ENCODE data around the gene SKP2.
"Not testable (repeated sequence)": the region's sequence is repeated elsewhere in the genome, so short reads cannot be mapped to it uniquely, and the experiment has no call there.

SKP2 gene

DNA sequence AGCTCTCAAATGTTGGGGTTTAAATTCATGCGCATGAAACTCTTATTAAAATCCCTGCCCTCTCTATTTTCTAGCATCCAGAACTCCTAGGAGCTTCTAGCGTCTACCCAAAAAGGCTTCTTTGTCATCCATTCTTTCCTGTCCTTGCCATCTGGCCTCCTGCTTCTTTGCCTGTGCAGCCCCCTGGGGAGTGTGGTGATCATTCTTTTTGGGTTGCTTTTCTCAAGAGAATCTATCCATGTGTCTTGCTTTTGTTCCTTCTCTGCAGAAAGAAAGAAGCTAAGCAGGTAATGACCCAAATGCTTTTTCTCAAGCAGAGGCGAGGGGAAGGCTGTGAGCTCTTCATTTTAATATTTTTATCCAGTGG lies 26.6 kb downstream of the SKP2 start:
- Histone ChIP-seq H3K27ac (ENCODE audit: low read length) (no peak overlapping the region), H3K9me3 (ENCODE audit: insufficient read depth, low read depth, low read length) (no peaks in the 10 kb centered on the region), H3K27me3 (ENCODE audit: insufficient read depth, low read length) (no peaks in the 10 kb centered on the region), H3K36me3 (ENCODE audit: insufficient read depth, low read depth, low read length) (peaks cover 92% of the 10 kb centered on the region), H3K9ac (ENCODE audit: low read depth, low read length) (no peak overlapping the region), H3K4me3 (ENCODE audit: low read length) (no peak overlapping the region), H3K4me1 (ENCODE audit: insufficient read depth, low read length) (no peaks in the 10 kb centered on the region)

DNA sequence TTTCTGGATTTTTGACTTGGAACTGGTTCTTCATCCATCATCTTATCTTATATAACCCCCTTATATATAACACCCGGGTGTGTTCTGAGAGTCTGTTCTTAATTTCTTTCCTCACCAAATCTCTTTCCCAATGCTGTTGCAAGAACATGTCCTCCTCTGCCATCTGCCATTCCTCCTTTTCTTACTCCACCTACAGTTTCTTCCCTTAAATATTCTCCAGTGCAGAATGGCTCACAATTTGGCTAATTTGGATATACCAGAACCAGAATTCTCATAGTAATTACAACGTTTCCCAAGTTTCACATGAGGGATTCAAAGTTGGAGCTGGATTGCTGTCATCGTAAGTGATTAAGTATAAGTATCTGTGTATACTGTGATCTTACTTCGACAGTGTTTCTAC lies 28.0 kb downstream of the SKP2 start:
- no peak overlapping the region for H3K27ac ChIP-seq (ENCODE audit: low read length)

DNA sequence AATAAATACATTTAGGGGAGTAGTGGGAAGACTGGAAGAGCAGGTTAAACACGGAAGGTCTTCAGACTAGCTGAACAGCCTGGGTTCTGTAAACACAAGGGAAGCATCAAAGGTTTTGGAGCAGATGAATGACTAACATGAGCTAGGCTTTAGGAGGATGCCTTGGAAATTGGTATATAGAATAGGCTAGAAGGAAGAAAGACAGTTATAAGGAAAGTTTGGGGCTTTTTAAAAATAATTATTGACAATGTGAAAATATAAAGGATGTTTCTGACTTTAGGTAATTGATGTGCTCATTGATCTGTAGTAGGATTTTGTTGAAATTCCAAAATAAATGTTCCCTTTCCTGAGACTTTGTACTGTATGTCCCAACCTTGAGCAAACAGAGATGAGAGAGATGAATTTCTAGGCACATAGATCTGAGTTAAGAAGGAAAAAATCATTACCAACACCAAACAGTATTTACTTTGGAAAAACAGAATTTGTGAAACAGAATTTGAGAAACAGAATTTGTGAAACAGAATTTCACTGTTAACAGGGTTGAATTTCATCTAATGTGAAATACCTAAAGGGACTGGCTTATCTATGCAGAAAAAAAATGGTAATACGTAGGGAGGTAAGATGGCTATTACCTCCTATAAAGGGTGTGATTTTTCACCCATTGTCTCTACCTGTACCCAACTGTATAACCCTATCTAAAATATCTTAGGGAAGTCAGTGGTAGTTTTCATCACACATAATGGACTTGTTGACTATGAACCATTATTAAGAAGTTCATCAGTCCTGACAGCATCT lies 28.8 kb downstream of the SKP2 start:
- H3K9me3 ChIP-seq (ENCODE audit: insufficient read depth, low read depth, low read length) = no peaks in the 10 kb centered on the region
- H3K36me3 ChIP-seq (ENCODE audit: insufficient read depth, low read depth, low read length) = peaks cover 76% of the 10 kb centered on the region
- no peak overlapping the region for H3K27ac ChIP-seq (ENCODE audit: low read length)
- H3K4me1 ChIP-seq (ENCODE audit: insufficient read depth, low read length) = no peaks in the 10 kb centered on the region
- H3K9ac ChIP-seq (ENCODE audit: low read depth, low read length) = no peak overlapping the region
- no peak overlapping the region for H3K4me3 ChIP-seq (ENCODE audit: low read length)
- no peaks in the 10 kb centered on the region for H3K27me3 ChIP-seq (ENCODE audit: insufficient read depth, low read length)

More for the DNA sequence above, 28.0 kb downstream of the SKP2 start:
- Histone ChIP-seq H3K27me3 (ENCODE audit: insufficient read depth, low read length) (no peaks in the 10 kb centered on the region), H3K36me3 (ENCODE audit: insufficient read depth, low read depth, low read length) (peaks cover 84% of the 10 kb centered on the region), H3K4me1 (ENCODE audit: insufficient read depth, low read length) (no peaks in the 10 kb centered on the region), H3K9ac (ENCODE audit: low read depth, low read length) (no peak overlapping the region), H3K9me3 (ENCODE audit: insufficient read depth, low read depth, low read length) (no peaks in the 10 kb centered on the region), H3K4me3 (ENCODE audit: low read length) (no peak overlapping the region)

DNA sequence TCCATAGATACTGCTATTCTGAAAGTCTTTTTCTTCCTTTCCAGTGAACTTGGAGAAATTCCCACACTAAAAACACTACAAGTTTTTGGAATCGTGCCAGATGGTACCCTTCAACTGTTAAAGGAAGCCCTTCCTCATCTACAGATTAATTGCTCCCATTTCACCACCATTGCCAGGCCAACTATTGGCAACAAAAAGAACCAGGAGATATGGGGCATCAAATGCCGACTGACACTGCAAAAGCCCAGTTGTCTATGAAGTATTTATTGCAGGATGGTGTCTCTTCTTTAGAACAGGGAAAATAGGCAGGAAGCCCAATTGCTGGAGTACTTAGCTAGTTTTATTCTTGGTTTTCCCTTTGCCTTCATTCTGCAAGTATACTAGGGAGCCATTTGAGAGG lies 29.9 kb downstream of the SKP2 start:
- peaks cover 69% of the 10 kb centered on the region for H3K36me3 ChIP-seq (ENCODE audit: insufficient read depth, low read depth, low read length)
- no peaks in the 10 kb centered on the region for H3K27me3 ChIP-seq (ENCODE audit: insufficient read depth, low read length)
- no peaks in the 10 kb centered on the region for H3K4me1 ChIP-seq (ENCODE audit: insufficient read depth, low read length)

DNA sequence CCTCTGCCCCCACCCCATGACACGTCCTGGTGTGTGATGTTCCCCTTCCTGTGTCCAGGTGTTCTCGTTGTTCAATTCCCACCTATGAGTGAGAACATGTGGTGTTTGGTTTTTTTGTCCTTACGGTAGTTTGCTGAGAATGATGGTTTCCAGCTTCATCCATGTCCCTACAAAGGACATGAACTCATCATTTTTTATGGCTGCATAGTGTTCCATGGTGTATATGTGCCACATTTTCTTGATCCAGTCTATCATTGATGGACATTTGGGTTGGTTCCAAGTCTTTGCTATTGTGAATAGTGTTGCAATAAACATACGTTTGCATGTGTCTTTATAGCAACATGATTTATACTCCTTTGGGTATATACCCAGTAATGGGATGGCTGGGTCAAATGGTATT lies 32.5 kb downstream of the SKP2 start:
- H3K27me3 ChIP-seq (ENCODE audit: insufficient read depth, low read length); H3K27ac ChIP-seq (ENCODE audit: low read length); H3K4me1 ChIP-seq (ENCODE audit: insufficient read depth, low read length); H3K9me3 ChIP-seq (ENCODE audit: insufficient read depth, low read depth, low read length); H3K4me3 ChIP-seq (ENCODE audit: low read length); H3K9ac ChIP-seq (ENCODE audit: low read depth, low read length): not testable (repeated sequence)
- H3K36me3 ChIP-seq (ENCODE audit: insufficient read depth, low read depth, low read length) = peaks cover 42% of the 10 kb centered on the region

More for the DNA sequence above, 29.9 kb downstream of the SKP2 start:
- no peak overlapping the region for H3K9ac ChIP-seq (ENCODE audit: low read depth, low read length)
- H3K4me3 ChIP-seq (ENCODE audit: low read length) = no peak overlapping the region
- H3K27ac ChIP-seq (ENCODE audit: low read length) = no peak overlapping the region
- H3K9me3 ChIP-seq (ENCODE audit: insufficient read depth, low read depth, low read length) = no peaks in the 10 kb centered on the region

DNA sequence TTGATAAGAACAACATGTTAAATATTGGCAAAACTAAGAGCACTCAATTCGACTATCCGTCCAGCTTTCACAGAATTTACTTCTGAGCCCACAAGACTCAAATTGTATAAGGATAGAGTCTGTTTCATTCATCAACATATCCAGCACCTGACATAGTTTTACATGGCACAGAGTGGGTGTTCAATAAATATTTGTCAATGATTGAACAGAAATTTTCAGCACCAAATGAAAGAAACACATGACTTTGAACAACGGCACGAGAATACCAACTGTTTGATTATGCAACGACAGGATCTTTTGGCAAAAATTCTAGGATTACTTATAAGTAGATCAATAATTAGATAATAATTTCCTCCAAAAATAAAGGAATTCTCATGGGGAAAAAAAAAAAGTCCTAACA lies 41.8 kb downstream of the SKP2 start:
- Histone ChIP-seq H3K4me1 (ENCODE audit: insufficient read depth, low read length) (no peaks in the 10 kb centered on the region), H3K27me3 (ENCODE audit: insufficient read depth, low read length) (no peaks in the 10 kb centered on the region), H3K9ac (ENCODE audit: low read depth, low read length) (no peak overlapping the region), H3K4me3 (ENCODE audit: low read length) (no peak overlapping the region), H3K9me3 (ENCODE audit: insufficient read depth, low read depth, low read length) (no peaks in the 10 kb centered on the region; the same call in 1 of the 2 replicates), H3K27ac (ENCODE audit: low read length) (no peak overlapping the region), H3K36me3 (ENCODE audit: insufficient read depth, low read depth, low read length) (peaks cover 56% of the 10 kb centered on the region)

DNA sequence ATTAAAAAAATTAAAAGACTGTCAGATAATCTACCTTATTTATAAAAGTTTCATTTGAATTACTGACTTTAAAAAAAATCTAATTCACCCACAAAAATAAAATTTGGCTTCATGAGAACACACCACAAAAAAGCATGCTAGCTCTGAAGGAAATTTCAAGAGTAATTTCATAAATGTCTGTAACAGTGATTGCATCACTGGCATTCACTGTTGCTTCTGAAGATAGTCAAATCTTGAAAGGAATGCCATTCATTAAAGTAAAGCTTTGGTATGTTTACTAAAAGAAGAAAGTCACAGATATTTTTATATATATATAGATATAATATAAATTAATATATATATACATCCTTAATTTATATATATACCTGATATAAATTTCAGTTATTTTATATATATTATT lies 46.4 kb downstream of the SKP2 start:
- no peak overlapping the region for H3K9ac ChIP-seq (ENCODE audit: low read depth, low read length)
- H3K9me3 ChIP-seq (ENCODE audit: insufficient read depth, low read depth, low read length) = no peaks in the 10 kb centered on the region
- H3K27me3 ChIP-seq (ENCODE audit: insufficient read depth, low read length) = no peaks in the 10 kb centered on the region
- H3K36me3 ChIP-seq (ENCODE audit: insufficient read depth, low read depth, low read length) = peaks cover 39% of the 10 kb centered on the region
- no peak overlapping the region for H3K4me3 ChIP-seq (ENCODE audit: low read length)
- H3K4me1 ChIP-seq (ENCODE audit: insufficient read depth, low read length) = no peaks in the 10 kb centered on the region
- H3K27ac ChIP-seq (ENCODE audit: low read length) = no peak overlapping the region

DNA sequence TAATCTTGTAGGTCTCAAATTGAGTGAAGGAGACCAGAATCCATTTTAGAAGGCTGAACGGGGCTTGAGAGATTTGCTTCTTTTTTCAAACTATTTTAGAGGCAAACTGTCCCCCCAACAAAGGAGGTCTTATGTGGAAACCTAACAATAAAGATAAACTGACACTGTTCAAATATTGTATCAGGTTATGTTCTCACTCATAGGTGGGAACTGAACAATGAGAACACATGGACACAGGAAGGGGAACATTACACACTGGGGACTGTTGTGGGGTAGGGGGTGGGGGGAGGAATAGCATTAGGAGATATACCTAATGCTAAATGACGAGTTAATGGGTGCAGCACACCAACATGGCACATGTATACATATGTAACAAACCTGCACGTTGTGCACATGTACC lies 46.9 kb downstream of the SKP2 start:
- H3K27me3 ChIP-seq (ENCODE audit: insufficient read depth, low read length); H3K9me3 ChIP-seq (ENCODE audit: insufficient read depth, low read depth, low read length); H3K27ac ChIP-seq (ENCODE audit: low read length); H3K4me1 ChIP-seq (ENCODE audit: insufficient read depth, low read length); H3K4me3 ChIP-seq (ENCODE audit: low read length); H3K9ac ChIP-seq (ENCODE audit: low read depth, low read length): not testable (repeated sequence)
- peaks cover 37% of the 10 kb centered on the region for H3K36me3 ChIP-seq (ENCODE audit: insufficient read depth, low read depth, low read length)

DNA sequence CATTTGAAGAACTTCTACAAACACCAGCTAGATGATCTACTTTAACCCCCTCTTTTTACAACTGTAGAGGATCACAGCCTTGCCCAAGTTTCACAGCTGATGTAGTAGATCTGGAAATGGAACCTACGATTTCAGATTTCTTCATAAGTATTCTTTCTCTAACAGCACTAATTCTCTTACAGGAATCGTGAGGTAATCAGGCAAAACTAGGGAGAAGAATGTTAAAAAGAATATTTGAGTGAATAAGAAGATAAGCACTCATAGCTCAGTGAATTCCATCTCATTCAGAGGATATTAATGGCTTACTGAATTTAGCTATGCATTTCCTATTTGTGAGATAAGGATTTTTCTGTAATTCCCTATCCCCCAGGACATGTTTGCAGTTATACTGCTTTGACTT lies 47.7 kb downstream of the SKP2 start:
- Histone ChIP-seq H3K27ac (ENCODE audit: low read length) (no peak overlapping the region), H3K4me3 (ENCODE audit: low read length) (no peak overlapping the region), H3K27me3 (ENCODE audit: insufficient read depth, low read length) (no peaks in the 10 kb centered on the region), H3K9ac (ENCODE audit: low read depth, low read length) (no peak overlapping the region), H3K4me1 (ENCODE audit: insufficient read depth, low read length) (no peaks in the 10 kb centered on the region), H3K9me3 (ENCODE audit: insufficient read depth, low read depth, low read length) (no peaks in the 10 kb centered on the region), H3K36me3 (ENCODE audit: insufficient read depth, low read depth, low read length) (peaks cover 29% of the 10 kb centered on the region)

DNA sequence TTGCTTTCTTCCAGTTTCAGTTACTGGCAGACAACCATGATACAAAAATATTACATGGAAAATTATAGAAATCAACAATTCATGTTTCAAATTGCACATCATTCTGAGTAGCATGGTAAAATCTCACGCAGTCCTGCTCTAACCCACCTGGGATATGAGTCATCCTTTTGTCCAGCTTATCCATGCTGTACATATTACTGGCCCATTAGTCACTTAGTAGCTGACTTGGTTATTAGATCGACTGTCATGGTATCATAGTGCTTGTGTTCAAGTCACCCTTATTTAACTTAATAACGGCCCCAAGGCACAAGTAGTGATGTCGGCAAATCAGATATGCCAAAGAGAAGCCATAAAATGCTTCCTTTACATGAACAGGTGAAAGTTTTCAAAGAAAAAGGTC lies 48.6 kb downstream of the SKP2 start:
- H3K9ac ChIP-seq (ENCODE audit: low read depth, low read length) = no peak overlapping the region
- H3K27ac ChIP-seq (ENCODE audit: low read length) = no peak overlapping the region
- H3K4me1 ChIP-seq (ENCODE audit: insufficient read depth, low read length) = no peaks in the 10 kb centered on the region
- no peaks in the 10 kb centered on the region for H3K27me3 ChIP-seq (ENCODE audit: insufficient read depth, low read length)
- H3K9me3 ChIP-seq (ENCODE audit: insufficient read depth, low read depth, low read length) = no peaks in the 10 kb centered on the region
- H3K36me3 ChIP-seq (ENCODE audit: insufficient read depth, low read depth, low read length) = peaks cover 23% of the 10 kb centered on the region; the same call in 1 of the 2 replicates
- H3K4me3 ChIP-seq (ENCODE audit: low read length) = no peak overlapping the region

DNA sequence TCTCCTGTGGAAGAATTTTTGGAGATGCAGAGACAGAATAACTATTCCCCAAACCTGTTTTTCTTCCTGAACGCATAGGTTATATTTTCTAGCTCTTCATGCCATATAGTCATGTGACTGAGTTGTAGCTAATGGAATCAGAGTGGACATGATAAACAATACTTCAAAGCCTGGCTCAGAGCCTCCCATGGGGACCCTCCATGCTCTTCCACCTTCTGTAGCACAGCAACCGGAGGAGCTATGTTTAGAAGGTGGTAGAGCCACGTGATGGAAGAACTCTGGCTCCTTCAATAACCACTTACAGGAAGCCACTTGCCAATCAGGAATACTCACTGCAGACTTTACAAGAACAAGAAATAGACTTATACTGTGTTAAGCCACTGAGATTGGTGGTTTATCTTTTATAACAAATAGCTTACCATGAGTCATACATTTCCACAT lies 50.6 kb downstream of the SKP2 start:
- Histone ChIP-seq H3K27ac (ENCODE audit: low read length) (no peak overlapping the region), H3K9me3 (ENCODE audit: insufficient read depth, low read depth, low read length) (no peaks in the 10 kb centered on the region), H3K4me1 (ENCODE audit: insufficient read depth, low read length) (no peaks in the 10 kb centered on the region), H3K27me3 (ENCODE audit: insufficient read depth, low read length) (no peaks in the 10 kb centered on the region), H3K4me3 (ENCODE audit: low read length) (no peak overlapping the region), H3K36me3 (ENCODE audit: insufficient read depth, low read depth, low read length) (peaks cover 9% of the 10 kb centered on the region; the same call in 1 of the 2 replicates), H3K9ac (ENCODE audit: low read depth, low read length) (no peak overlapping the region)

DNA sequence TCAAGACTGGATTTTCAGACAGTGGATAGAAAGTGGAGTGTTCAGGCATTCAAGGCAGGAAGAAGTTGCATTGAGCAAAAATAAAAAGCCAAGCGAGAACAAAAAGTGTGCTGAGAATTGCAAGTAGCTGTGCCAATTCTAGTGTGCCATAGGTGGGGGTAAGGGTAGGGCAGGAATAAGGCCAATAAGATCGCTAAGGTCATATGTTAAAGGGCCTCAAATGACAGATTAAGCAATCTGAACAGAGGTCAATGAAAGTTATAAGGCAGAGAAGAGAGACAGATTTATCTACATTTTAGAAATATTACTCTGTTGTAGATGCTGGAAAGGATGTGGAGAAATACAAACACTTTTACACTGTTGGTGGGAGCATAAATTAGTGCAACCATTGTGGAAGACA lies 53.4 kb downstream of the SKP2 start:
- Histone ChIP-seq H3K27me3 (ENCODE audit: insufficient read depth, low read length) (no peaks in the 10 kb centered on the region), H3K4me3 (ENCODE audit: low read length) (no peak overlapping the region), H3K27ac (ENCODE audit: low read length) (no peak overlapping the region), H3K4me1 (ENCODE audit: insufficient read depth, low read length) (no peaks in the 10 kb centered on the region), H3K9ac (ENCODE audit: low read depth, low read length) (no peak overlapping the region), H3K9me3 (ENCODE audit: insufficient read depth, low read depth, low read length) (no peaks in the 10 kb centered on the region), H3K36me3 (ENCODE audit: insufficient read depth, low read depth, low read length) (0 out of 2 replicates have a peak, but pooled peaks cover 4% of the 10 kb centered on the region)

All from iPS-20b (cell line).